Measurements from ENCODE around the gene SLC37A4.

DNA sequence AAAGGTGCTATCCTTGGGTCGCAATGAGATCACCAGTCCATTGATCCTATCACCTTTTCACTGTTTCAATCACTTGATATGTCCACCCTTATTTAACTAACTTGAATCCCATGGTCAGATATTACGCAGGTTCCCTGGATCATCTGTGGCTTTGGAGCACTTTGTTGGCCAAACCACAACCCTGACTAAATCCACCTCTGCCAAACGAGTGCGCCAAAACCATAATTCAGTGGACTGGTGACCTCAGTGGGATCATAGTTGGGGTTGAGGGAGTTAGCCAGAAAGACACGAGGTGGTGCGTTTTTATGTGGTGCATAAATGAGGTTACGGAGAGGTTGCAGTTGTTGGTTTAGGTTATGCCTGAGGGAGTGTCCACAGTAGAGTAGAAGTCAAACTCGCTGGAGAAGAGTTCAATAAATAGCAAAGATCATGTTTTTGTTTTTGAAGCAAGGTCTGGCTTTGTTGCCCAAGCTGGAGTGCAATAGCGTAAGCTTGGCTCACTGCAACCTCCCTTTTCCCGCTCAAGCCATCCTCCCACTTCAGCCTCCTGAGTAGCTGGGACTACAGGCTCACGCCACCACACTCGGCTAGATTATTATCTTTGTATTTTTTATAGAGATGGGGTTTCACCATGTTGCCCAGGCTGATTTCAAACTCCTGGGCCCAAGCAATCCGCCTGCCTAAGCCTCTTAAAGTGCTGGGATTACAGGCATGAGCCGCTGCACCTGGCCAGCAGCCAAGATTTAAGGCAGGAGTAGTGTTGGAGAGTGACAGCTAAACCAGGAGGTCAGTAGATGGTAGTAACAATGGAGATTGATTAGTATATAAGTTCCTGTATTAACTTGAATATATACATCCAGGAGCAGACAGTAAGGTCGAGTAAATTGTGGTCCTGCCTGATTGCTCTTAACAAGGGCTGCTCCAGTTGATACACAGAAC lies 54.6 kb downstream of the SLC37A4 start:
- no peak for TF ChIP-seq POLR2A (IDR thresholded peaks at IDR 0.05)
- TF ChIP-seq, protein P1, sequence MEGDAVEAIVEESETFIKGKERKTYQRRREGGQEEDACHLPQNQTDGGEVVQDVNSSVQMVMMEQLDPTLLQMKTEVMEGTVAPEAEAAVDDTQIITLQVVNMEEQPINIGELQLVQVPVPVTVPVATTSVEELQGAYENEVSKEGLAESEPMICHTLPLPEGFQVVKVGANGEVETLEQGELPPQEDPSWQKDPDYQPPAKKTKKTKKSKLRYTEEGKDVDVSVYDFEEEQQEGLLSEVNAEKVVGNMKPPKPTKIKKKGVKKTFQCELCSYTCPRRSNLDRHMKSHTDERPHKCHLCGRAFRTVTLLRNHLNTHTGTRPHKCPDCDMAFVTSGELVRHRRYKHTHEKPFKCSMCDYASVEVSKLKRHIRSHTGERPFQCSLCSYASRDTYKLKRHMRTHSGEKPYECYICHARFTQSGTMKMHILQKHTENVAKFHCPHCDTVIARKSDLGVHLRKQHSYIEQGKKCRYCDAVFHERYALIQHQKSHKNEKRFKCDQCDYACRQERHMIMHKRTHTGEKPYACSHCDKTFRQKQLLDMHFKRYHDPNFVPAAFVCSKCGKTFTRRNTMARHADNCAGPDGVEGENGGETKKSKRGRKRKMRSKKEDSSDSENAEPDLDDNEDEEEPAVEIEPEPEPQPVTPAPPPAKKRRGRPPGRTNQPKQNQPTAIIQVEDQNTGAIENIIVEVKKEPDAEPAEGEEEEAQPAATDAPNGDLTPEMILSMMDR (IDR thresholded peaks at IDR 0.05) = no peak
- TF ChIP-seq EP300 (IDR thresholded peaks at IDR 0.05) = peak in 1 of 2 donors; percentile 10

Measured in tibial nerve (tissue), 4 donors.